ENCODE measurements around the gene MREG.

Gene MREG

GRCh38 chr2:215979620-215980019, 33.7 kb downstream of the MREG start:
- TF ChIP-seq, protein P1, sequence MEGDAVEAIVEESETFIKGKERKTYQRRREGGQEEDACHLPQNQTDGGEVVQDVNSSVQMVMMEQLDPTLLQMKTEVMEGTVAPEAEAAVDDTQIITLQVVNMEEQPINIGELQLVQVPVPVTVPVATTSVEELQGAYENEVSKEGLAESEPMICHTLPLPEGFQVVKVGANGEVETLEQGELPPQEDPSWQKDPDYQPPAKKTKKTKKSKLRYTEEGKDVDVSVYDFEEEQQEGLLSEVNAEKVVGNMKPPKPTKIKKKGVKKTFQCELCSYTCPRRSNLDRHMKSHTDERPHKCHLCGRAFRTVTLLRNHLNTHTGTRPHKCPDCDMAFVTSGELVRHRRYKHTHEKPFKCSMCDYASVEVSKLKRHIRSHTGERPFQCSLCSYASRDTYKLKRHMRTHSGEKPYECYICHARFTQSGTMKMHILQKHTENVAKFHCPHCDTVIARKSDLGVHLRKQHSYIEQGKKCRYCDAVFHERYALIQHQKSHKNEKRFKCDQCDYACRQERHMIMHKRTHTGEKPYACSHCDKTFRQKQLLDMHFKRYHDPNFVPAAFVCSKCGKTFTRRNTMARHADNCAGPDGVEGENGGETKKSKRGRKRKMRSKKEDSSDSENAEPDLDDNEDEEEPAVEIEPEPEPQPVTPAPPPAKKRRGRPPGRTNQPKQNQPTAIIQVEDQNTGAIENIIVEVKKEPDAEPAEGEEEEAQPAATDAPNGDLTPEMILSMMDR (IDR thresholded peaks at IDR 0.05): no peak

DNA sequence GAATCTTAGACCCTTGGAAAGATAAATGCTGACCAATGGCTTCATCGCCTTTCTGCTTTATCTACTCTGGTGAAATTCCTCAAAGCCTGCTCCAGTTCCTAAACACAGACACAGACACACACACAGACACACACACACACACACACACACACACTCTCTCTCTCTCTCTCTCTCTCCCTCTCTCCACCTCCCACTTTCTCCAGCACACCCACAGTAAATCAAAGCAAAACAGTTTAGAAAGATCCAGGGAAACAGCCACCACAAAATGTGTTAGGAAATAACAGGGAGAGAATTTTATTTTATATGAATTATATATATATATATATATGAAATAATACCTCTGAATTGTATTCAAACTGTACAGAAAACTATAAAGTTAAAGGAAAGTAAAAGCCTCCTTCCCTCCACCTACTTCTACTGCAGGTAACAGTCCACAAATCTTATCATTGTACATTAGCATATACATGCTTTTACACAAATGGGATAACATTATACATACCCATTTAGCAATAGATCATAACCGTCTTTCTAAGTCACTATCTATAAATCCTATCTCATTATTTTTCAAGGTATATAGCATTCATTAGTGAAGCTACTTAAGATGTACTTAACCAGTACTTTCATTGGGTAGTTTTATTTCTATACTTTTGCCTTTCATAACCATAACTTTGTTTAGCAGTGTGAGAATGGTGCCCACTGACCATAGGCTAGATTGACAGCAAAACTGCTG, 38.5 kb downstream of the MREG start:
- TF ChIP-seq, protein P1 (IDR thresholded peaks at IDR 0.05): no peak

- TF ChIP-seq, protein P1 (IDR thresholded peaks at IDR 0.05): no peak
Observed at GRCh38 chr2:215973954-215974699, 39.2 kb downstream of the MREG start.

DNA sequence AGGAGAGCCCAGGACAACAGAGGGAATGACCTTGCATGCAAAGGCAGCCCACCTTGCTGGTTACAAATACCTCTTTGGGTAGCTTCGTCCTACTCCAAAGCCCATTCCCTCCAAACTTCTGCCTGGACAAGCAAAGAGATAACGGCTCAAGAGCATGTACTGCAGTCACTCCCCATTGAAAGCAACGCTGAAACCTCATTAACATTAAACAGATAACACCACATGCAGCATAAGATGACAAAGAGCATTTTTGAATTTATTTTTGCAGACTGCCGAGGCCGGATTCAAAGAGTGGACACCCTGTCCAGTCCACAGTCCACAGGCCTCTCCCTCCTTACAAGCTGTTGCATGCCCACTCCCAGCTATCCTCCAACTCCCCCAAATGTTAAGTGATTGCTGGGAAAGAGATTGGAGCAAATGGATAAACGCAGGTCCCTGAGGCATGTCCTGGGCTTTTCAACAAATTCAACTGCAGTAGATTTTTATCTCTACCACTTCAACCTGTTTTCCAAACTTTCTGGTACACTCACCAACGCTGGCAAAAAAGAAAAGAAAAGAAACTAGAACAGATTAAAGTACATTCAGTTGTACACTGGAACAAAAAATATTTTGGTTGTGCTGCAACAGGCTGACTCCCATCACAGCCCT, 40.1 kb downstream of the MREG start:
- TF ChIP-seq, protein P1 (IDR thresholded peaks at IDR 0.05): no peak

- TF ChIP-seq, protein P1 (IDR thresholded peaks at IDR 0.05): no peak
Observed at GRCh38 chr2:215971671-215972070, 41.7 kb downstream of the MREG start.

GRCh38 chr2:215970425-215970824, 42.9 kb downstream of the MREG start:
- TF ChIP-seq, protein P1 (IDR thresholded peaks at IDR 0.05): no peak

- TF ChIP-seq, protein P1 (IDR thresholded peaks at IDR 0.05): no peak
Observed at GRCh38 chr2:215969131-215969841, 44.1 kb downstream of the MREG start.

Measured in LNCAP (cell line).